ENCODE data around the gene RNF130.

RNF130 gene

DNA sequence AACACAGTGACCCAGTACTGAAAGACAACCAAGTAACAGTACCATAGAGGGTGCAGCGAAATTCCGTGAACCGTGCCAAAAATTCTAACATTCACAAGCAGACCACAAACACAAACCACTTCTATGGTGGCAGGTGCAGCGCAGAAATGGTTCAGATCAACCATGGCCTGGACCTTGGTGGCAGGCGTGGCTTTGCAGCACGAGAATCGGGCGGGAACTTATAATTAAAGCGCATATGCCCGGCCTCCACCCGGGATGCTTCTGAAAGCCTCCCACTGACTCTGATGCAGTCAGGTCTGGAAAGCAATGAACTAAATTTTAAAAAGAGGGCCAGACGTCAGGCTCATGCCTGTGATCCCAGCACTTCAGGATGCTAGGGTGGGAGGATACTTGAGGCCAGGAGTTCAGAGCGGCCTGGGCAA, 95.8 kb downstream of the RNF130 start:
- H3K79me1 ChIP-seq (ENCODE audit: low read depth, low read length): peaks cover 5% of the 10 kb centered on the region
- H4K8ac ChIP-seq (ENCODE audit: low read depth, low read length): no peak overlapping the region
- no peak overlapping the region for H3K14ac ChIP-seq (ENCODE audit: low read length)
- no peaks in the 10 kb centered on the region for H3K27me3 ChIP-seq (ENCODE audit: control insufficient read depth in 3 of 3, insufficient read depth in 3 of 3, low read depth in 1 of 3, low read length in 3 of 3)
- peaks cover 52 to 93% of the 10 kb centered on the region in 2 donors for H3K36me3 ChIP-seq (replicated peaks in 1 of 2; ENCODE audit: control insufficient read depth in 2 of 2, insufficient read depth in 2 of 2, low read length in 2 of 2)
- WGBS, 2 donors (ENCODE audit: extremely low coverage in 2 of 2, insufficient read length in 2 of 2, insufficient replicate concordance in 1 of 2): no CpG with 5 or more reads among the region's 13 CpGs
- no peak overlapping the region for H3K23ac ChIP-seq (ENCODE audit: low read depth, low read length, poor library complexity)
- no peak for DNase-seq (ENCODE audit: low spot score)
- no peak overlapping the region for H3K27ac ChIP-seq (replicated peaks; ENCODE audit: low read length)
- H3K18ac ChIP-seq (ENCODE audit: low read length): no peak overlapping the region
- H3K4me3 ChIP-seq (ENCODE audit: low read length in 2 of 2): no peak overlapping the region
- no peak overlapping the region for H2AK5ac ChIP-seq (ENCODE audit: low read depth, low read length)
- H3K4me2 ChIP-seq (ENCODE audit: insufficient read depth, low read length, poor library complexity, severe bottlenecking): no peak overlapping the region
- H2BK5ac ChIP-seq (ENCODE audit: low read length): no peak overlapping the region
- peaks cover 0 to 7% of the 10 kb centered on the region in 2 donors for H3K4me1 ChIP-seq (ENCODE audit: control insufficient read depth in 2 of 2, insufficient read depth in 1 of 2, low read depth in 1 of 2, low read length in 2 of 2)
- peaks cover 0 to 2% of the 10 kb centered on the region in 2 donors for H3K9me3 ChIP-seq (replicated peaks in 1 of 2; ENCODE audit: control insufficient read depth in 2 of 2, insufficient read depth in 1 of 2, low read depth in 1 of 2, low read length in 2 of 2)
- no peak overlapping the region for H4K91ac ChIP-seq (ENCODE audit: low read depth, low read length, poor library complexity)
- H3K9ac ChIP-seq (ENCODE audit: low read depth, low read length, poor library complexity): no peak overlapping the region
- H3K4ac ChIP-seq (ENCODE audit: low read length): no peak overlapping the region
- no peak overlapping the region for H2BK120ac ChIP-seq (ENCODE audit: low read depth, low read length)
- no peak overlapping the region for H2BK12ac ChIP-seq (ENCODE audit: low read length)
- H2AFZ ChIP-seq (ENCODE audit: low read length): no peak overlapping the region
- no peak overlapping the region for H2BK15ac ChIP-seq (ENCODE audit: low read length)

DNA sequence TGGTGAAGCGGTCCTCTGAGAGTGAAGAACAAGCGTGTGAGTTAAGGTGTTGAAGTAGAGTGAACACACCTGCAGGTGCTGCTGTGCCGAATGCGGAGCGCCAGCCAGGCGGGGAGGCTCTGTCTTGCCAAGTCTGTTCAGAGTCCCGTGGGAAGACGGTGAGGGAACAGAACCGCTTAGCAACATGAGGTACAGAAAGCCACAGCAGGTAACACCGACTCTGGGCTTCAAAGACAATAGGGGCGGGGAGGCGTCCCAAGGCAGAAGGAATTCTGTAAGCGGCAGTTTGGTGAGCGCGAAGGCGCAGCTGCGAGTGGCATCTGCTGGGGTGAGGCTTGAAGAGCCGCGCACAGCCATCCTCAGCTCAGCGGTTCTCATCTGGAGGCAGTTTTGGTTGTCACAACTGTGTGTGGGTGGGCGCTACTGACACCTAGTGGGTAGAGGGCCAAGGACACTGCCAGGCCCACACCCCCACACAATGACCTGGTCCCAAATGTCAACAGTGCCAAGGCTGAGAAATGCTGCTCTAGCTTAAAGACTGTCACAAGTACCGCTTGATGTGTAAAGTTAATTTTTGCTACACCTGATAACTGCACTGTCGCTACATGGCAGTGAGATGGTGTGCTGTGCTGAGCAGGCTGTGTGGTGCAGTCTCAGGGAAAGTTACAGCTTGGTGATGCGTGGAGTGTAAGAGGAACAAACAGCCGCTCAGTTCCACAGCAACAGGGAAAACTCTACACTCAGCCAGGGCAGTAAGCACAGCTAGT, 96.4 kb downstream of the RNF130 start:
- H2BK15ac ChIP-seq (ENCODE audit: low read length): no peak overlapping the region
- no peak overlapping the region for H2AK5ac ChIP-seq (ENCODE audit: low read depth, low read length)
- no peak overlapping the region for H3K4me2 ChIP-seq (ENCODE audit: insufficient read depth, low read length, poor library complexity, severe bottlenecking)
- peak; percentile 18 for DNase-seq (ENCODE audit: low spot score)
- no peak overlapping the region for H3K23ac ChIP-seq (ENCODE audit: low read depth, low read length, poor library complexity)
- H2AFZ ChIP-seq (ENCODE audit: low read length): no peak overlapping the region
- no peak overlapping the region for H3K27ac ChIP-seq (replicated peaks; ENCODE audit: low read length)
- peaks cover 0 to 2% of the 10 kb centered on the region in 2 donors for H3K9me3 ChIP-seq (replicated peaks in 1 of 2; ENCODE audit: control insufficient read depth in 2 of 2, insufficient read depth in 1 of 2, low read depth in 1 of 2, low read length in 2 of 2)
- H3K18ac ChIP-seq (ENCODE audit: low read length): no peak overlapping the region
- no peak overlapping the region for H3K14ac ChIP-seq (ENCODE audit: low read length)
- no peak overlapping the region for H3K4me3 ChIP-seq (ENCODE audit: low read length in 2 of 2)
- no peak overlapping the region for H4K91ac ChIP-seq (ENCODE audit: low read depth, low read length, poor library complexity)
- H3K4me1 ChIP-seq (ENCODE audit: control insufficient read depth in 2 of 2, insufficient read depth in 1 of 2, low read depth in 1 of 2, low read length in 2 of 2): peaks cover 0 to 7% of the 10 kb centered on the region in 2 donors
- peak overlapping the region; percentile 30 for H2BK5ac ChIP-seq (ENCODE audit: low read length)
- WGBS, 2 donors (ENCODE audit: extremely low coverage in 2 of 2, insufficient read length in 2 of 2, insufficient replicate concordance in 1 of 2): no CpG with 5 or more reads among the region's 25 CpGs
- no peak overlapping the region for H2BK120ac ChIP-seq (ENCODE audit: low read depth, low read length)
- H3K79me1 ChIP-seq (ENCODE audit: low read depth, low read length): peaks cover 5% of the 10 kb centered on the region
- H3K4ac ChIP-seq (ENCODE audit: low read length): no peak overlapping the region
- H4K8ac ChIP-seq (ENCODE audit: low read depth, low read length): no peak overlapping the region
- no peak overlapping the region for H2BK12ac ChIP-seq (ENCODE audit: low read length)
- peak overlapping the region; percentile 45 for H3K9ac ChIP-seq (ENCODE audit: low read depth, low read length, poor library complexity)
- peaks cover 47 to 93% of the 10 kb centered on the region in 2 donors for H3K36me3 ChIP-seq (replicated peaks in 1 of 2; ENCODE audit: control insufficient read depth in 2 of 2, insufficient read depth in 2 of 2, low read length in 2 of 2)
- H3K27me3 ChIP-seq (ENCODE audit: control insufficient read depth in 3 of 3, insufficient read depth in 3 of 3, low read depth in 1 of 3, low read length in 3 of 3): no peaks in the 10 kb centered on the region

DNA sequence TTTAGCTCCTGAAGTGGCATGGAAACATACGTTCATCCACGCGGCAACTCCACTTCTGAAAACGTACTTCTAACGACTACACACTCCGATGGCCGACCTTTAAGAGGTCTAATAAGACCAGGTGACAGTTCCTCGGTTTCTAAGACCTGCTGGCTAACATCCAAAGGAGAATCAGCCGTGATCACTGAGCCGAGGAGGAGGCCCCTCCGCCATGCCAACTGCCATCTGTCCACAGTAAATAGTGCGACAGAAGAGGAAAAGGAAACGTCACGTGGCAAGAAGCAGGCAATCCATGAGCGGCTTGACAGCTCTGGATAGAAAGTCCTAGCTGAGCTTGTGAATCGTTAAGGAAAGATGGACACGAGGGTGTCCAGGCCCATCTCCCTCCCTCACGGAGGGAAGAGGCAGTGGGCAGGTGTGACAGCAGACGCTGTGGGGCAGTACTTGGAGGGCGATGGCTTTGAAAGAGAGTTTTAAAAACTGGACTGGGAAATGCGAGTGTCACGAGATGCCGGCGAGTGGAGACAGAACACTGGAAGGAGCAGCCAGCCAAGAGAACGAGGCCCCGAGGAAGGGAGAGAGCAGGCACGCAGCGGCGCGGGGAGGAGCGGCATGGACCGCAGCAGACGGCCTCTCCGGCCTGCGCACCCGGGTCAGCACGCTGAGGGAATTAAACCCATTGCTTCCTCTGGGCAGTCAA, 97.2 kb downstream of the RNF130 start:
- Histone ChIP-seq H4K91ac (ENCODE audit: low read depth, low read length, poor library complexity) (no peak overlapping the region), H3K9ac (ENCODE audit: low read depth, low read length, poor library complexity) (peak overlapping the region; percentile 45), H2AFZ (ENCODE audit: low read length) (no peak overlapping the region), H3K27ac (replicated peaks; ENCODE audit: low read length) (no peak overlapping the region), H3K36me3 (replicated peaks in 1 of 2; ENCODE audit: control insufficient read depth in 2 of 2, insufficient read depth in 2 of 2, low read length in 2 of 2) (peaks cover 46 to 92% of the 10 kb centered on the region in 2 donors), H3K18ac (ENCODE audit: low read length) (peak overlapping the region; percentile 60), H2BK5ac (ENCODE audit: low read length) (peak overlapping the region; percentile 30), H3K4me2 (ENCODE audit: insufficient read depth, low read length, poor library complexity, severe bottlenecking) (no peak overlapping the region), H3K14ac (ENCODE audit: low read length) (peak overlapping the region; percentile 17), H4K8ac (ENCODE audit: low read depth, low read length) (no peak overlapping the region), H3K9me3 (replicated peaks in 1 of 2; ENCODE audit: control insufficient read depth in 2 of 2, insufficient read depth in 1 of 2, low read depth in 1 of 2, low read length in 2 of 2) (peaks cover 0 to 2% of the 10 kb centered on the region in 2 donors), H3K4ac (ENCODE audit: low read length) (no peak overlapping the region), H3K4me3 (ENCODE audit: low read length in 2 of 2) (no peak overlapping the region), H3K4me1 (ENCODE audit: control insufficient read depth in 2 of 2, insufficient read depth in 1 of 2, low read depth in 1 of 2, low read length in 2 of 2) (peaks cover 0 to 7% of the 10 kb centered on the region in 2 donors), H3K27me3 (ENCODE audit: control insufficient read depth in 3 of 3, insufficient read depth in 3 of 3, low read depth in 1 of 3, low read length in 3 of 3) (no peaks in the 10 kb centered on the region), H3K23ac (ENCODE audit: low read depth, low read length, poor library complexity) (no peak overlapping the region), H2BK15ac (ENCODE audit: low read length) (no peak overlapping the region), H2BK120ac (ENCODE audit: low read depth, low read length) (no peak overlapping the region), H3K79me1 (ENCODE audit: low read depth, low read length) (peaks cover 5% of the 10 kb centered on the region), H2BK12ac (ENCODE audit: low read length) (no peak overlapping the region), H2AK5ac (ENCODE audit: low read depth, low read length) (no peak overlapping the region)
- DNase-seq (ENCODE audit: low spot score): no peak
- no CpG with 5 or more reads among the region's 37 CpGs for WGBS, 2 donors (ENCODE audit: extremely low coverage in 2 of 2, insufficient read length in 2 of 2, insufficient replicate concordance in 1 of 2)

DNA sequence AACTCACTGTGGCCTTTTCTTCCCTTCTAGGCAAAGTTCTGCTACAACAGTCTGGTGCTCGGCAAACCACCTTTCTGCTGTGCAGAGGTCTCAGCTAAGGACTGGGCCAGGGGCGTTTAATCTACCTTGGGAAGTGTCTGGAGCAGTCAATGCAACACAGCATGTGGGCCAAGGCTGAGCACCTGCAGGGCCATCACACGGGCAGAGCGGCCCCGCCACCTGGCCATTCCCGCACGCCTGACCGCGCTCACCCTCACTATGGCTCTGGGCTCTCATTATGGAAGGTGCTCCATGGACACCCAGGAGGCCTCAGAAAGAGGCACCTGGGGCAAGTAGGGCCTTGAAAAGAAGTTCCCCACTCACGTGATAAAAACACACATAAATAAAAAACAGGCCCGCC, 98.2 kb downstream of the RNF130 start:
- DNase-seq (ENCODE audit: low spot score): no peak
- H3K27ac ChIP-seq (replicated peaks; ENCODE audit: low read length): no peak overlapping the region
- WGBS, 2 donors (ENCODE audit: extremely low coverage in 2 of 2, insufficient read length in 2 of 2, insufficient replicate concordance in 1 of 2): no CpG with 5 or more reads among the region's 11 CpGs
- no peak overlapping the region for H2AK5ac ChIP-seq (ENCODE audit: low read depth, low read length)
- H2BK120ac ChIP-seq (ENCODE audit: low read depth, low read length): no peak overlapping the region
- H3K36me3 ChIP-seq (replicated peaks in 1 of 2; ENCODE audit: control insufficient read depth in 2 of 2, insufficient read depth in 2 of 2, low read length in 2 of 2): peaks cover 48 to 91% of the 10 kb centered on the region in 2 donors
- no peak overlapping the region for H2BK5ac ChIP-seq (ENCODE audit: low read length)
- no peak overlapping the region for H4K8ac ChIP-seq (ENCODE audit: low read depth, low read length)
- peaks cover 0 to 7% of the 10 kb centered on the region in 2 donors for H3K4me1 ChIP-seq (ENCODE audit: control insufficient read depth in 2 of 2, insufficient read depth in 1 of 2, low read depth in 1 of 2, low read length in 2 of 2)
- H3K23ac ChIP-seq (ENCODE audit: low read depth, low read length, poor library complexity): no peak overlapping the region
- peaks cover 5% of the 10 kb centered on the region for H3K79me1 ChIP-seq (ENCODE audit: low read depth, low read length)
- H4K91ac ChIP-seq (ENCODE audit: low read depth, low read length, poor library complexity): no peak overlapping the region
- no peak overlapping the region for H3K4ac ChIP-seq (ENCODE audit: low read length)
- H3K27me3 ChIP-seq (ENCODE audit: control insufficient read depth in 3 of 3, insufficient read depth in 3 of 3, low read depth in 1 of 3, low read length in 3 of 3): no peaks in the 10 kb centered on the region
- no peak overlapping the region for H2BK12ac ChIP-seq (ENCODE audit: low read length)
- peaks cover 0 to 2% of the 10 kb centered on the region in 2 donors for H3K9me3 ChIP-seq (replicated peaks in 1 of 2; ENCODE audit: control insufficient read depth in 2 of 2, insufficient read depth in 1 of 2, low read depth in 1 of 2, low read length in 2 of 2)
- peak overlapping the region; percentile 7 for H3K9ac ChIP-seq (ENCODE audit: low read depth, low read length, poor library complexity)
- H3K4me3 ChIP-seq (ENCODE audit: low read length in 2 of 2): no peak overlapping the region
- H3K18ac ChIP-seq (ENCODE audit: low read length): no peak overlapping the region
- no peak overlapping the region for H3K14ac ChIP-seq (ENCODE audit: low read length)
- no peak overlapping the region for H2AFZ ChIP-seq (ENCODE audit: low read length)
- H3K4me2 ChIP-seq (ENCODE audit: insufficient read depth, low read length, poor library complexity, severe bottlenecking): no peak overlapping the region
- no peak overlapping the region for H2BK15ac ChIP-seq (ENCODE audit: low read length)
